ENCODE measurements around the gene FAM81A.

- TF ChIP-seq CTCF (IDR thresholded peaks at IDR 0.05) (no peak), POLR2A (IDR thresholded peaks at IDR 0.05) (no peak)
Observed at GRCh38 chr15:59543721-59544547, 105.9 kb downstream of the FAM81A start.
